ENCODE results near the gene SFTPA1. TPM values are rescaled to one million over a fixed set of nuclear protein-coding genes. Genes with fewer than 3 reads are reported as not detected.
"Not testable (repeated sequence)": the region's sequence is repeated elsewhere in the genome, so short reads cannot be mapped to it uniquely, and the experiment has no call there.

SFTPA1 gene
- total RNA-seq, 1 experiment from 2014 or later: not detected

DNA sequence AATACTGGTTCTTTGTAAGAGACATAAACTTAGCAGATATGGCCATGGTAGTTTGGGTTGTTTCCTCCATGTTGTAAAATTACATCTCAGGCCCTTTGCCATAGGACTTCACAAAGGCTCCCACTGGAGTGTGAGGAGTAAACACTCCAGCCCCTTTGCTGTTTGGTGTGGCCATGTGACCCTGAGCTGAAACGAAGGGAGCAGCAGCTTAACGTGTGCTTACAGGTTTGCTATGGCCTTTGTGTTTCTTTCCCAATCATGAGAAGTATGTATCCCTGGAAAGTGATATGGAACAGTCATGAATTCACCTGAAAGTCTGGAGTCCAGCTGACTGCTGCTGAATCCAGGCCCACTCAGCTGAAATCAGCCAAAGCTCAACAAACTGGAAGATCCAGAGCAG lies 23.8 kb upstream of the SFTPA1 start:
- no TSS peak for BruUV-seq (replicated peaks)
- Histone ChIP-seq H3K4me3 (ENCODE audit: low read depth, low read length, poor library complexity, severe bottlenecking) (no peak overlapping the region), H3K36me3 (ENCODE audit: insufficient read depth, low read length, poor library complexity, severe bottlenecking) (no peaks in the 10 kb centered on the region), H3K9me3 (ENCODE audit: low read depth, low read length, poor library complexity, severe bottlenecking) (no peaks in the 10 kb centered on the region), H3K27ac (ENCODE audit: low read depth, low read length, poor library complexity, severe bottlenecking) (no peak overlapping the region), H3K4me1 (ENCODE audit: insufficient read depth, low read length, poor library complexity, severe bottlenecking) (no peaks in the 10 kb centered on the region), H3K27me3 (replicated peaks; ENCODE audit: insufficient read depth, low read depth, low read length, poor library complexity) (peaks cover 19% of the 10 kb centered on the region)
- intact Hi-C loops (cut with micrococcal nuclease; ENCODE audit: unreplicated experiment): no loop called here
- DNase-seq (ENCODE audit: low spot score): no peak
- TF ChIP-seq EZH2 (IDR thresholded peaks at IDR 0.05; ENCODE audit: borderline replicate concordance, low read depth, low read length, poor library complexity, severe bottlenecking) (no peak), CTCF (conservative IDR thresholded peaks at IDR 0.05; ENCODE audit: low read depth, low read length) (no peak)
- CTCF ChIA-PET: no interaction called here
- POLR2A ChIA-PET (ENCODE audit: low non-redundant PET): no interaction called here

DNA sequence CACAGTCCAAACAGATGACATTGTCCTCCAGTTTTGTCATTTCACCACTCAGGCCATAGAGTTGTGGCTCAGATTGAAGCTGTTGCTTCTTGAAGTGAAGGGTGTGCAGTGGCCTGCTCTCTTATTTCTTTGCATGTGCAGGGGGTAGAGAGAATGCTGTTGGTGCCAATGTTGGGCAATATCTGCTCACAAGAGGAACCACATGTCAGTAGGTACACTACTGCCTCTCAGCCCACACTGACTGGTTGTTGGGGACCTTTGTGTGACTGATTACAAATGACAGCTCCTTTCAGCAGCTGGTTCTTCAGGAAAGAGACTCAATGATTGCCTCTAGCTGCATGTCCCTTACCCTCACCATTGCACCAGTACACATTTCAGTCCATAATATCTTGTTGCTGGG lies 21.9 kb upstream of the SFTPA1 start:
- ChIA-PET CTCF (no interaction called here), POLR2A (ENCODE audit: low non-redundant PET) (no interaction called here)
- Histone ChIP-seq H3K36me3 (ENCODE audit: insufficient read depth, low read length, poor library complexity, severe bottlenecking) (no peaks in the 10 kb centered on the region), H3K27ac (ENCODE audit: low read depth, low read length, poor library complexity, severe bottlenecking) (no peak overlapping the region), H3K27me3 (replicated peaks; ENCODE audit: insufficient read depth, low read depth, low read length, poor library complexity) (peaks cover 19% of the 10 kb centered on the region), H3K4me3 (ENCODE audit: low read depth, low read length, poor library complexity, severe bottlenecking) (no peak overlapping the region), H3K4me1 (ENCODE audit: insufficient read depth, low read length, poor library complexity, severe bottlenecking) (no peaks in the 10 kb centered on the region), H3K9me3 (ENCODE audit: low read depth, low read length, poor library complexity, severe bottlenecking) (no peaks in the 10 kb centered on the region)
- BruUV-seq (replicated peaks): no TSS peak
- TF ChIP-seq CTCF (conservative IDR thresholded peaks at IDR 0.05; ENCODE audit: low read depth, low read length): no peak
- TF ChIP-seq EZH2 (IDR thresholded peaks at IDR 0.05; ENCODE audit: borderline replicate concordance, low read depth, low read length, poor library complexity, severe bottlenecking): no peak
- intact Hi-C loops (cut with micrococcal nuclease; ENCODE audit: unreplicated experiment): no loop called here
- DNase-seq (ENCODE audit: low spot score): no peak

GRCh38 chr10:79593377-79593776 lies 17.4 kb upstream of the SFTPA1 start:
- TF ChIP-seq EZH2 (IDR thresholded peaks at IDR 0.05; ENCODE audit: borderline replicate concordance, low read depth, low read length, poor library complexity, severe bottlenecking) (no peak), CTCF (conservative IDR thresholded peaks at IDR 0.05; ENCODE audit: low read depth, low read length) (no peak)
- H3K9me3 ChIP-seq (ENCODE audit: low read depth, low read length, poor library complexity, severe bottlenecking): peaks cover 10% of the 10 kb centered on the region
- no peaks in the 10 kb centered on the region for H3K4me1 ChIP-seq (ENCODE audit: insufficient read depth, low read length, poor library complexity, severe bottlenecking)
- no TSS peak for BruUV-seq (replicated peaks)
- CTCF ChIA-PET: no interaction called here
- no peak overlapping the region for H3K27ac ChIP-seq (ENCODE audit: low read depth, low read length, poor library complexity, severe bottlenecking)
- intact Hi-C loops (cut with micrococcal nuclease; ENCODE audit: unreplicated experiment): no loop called here
- H3K27me3 ChIP-seq (replicated peaks; ENCODE audit: insufficient read depth, low read depth, low read length, poor library complexity): peaks cover 19% of the 10 kb centered on the region
- no peak for DNase-seq (ENCODE audit: low spot score)
- POLR2A ChIA-PET (ENCODE audit: low non-redundant PET): no interaction called here
- H3K4me3 ChIP-seq (ENCODE audit: low read depth, low read length, poor library complexity, severe bottlenecking): no peak overlapping the region
- no peaks in the 10 kb centered on the region for H3K36me3 ChIP-seq (ENCODE audit: insufficient read depth, low read length, poor library complexity, severe bottlenecking)

DNA sequence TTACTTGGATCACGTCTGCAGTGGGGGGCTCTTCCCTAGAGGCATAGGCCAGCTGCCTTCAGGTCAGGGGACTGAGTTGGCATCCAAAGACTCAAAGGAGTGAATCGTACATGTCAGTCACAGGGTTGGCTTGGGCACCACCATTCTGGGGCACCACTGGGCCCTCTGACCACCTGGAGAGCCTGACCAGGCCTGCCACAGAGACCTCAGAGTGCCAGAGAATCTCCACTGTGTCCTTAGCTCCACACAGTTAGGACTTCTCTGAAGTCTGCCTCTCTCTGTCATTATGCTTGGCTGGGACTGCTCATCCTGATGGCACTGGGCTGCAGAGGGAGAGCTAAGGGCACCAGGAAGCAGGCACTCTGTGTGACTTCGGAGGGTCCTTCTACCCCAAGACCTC lies 16.2 kb upstream of the SFTPA1 start:
- DNase-seq (ENCODE audit: low spot score); H3K4me3 ChIP-seq (ENCODE audit: low read depth, low read length, poor library complexity, severe bottlenecking); intact Hi-C loops (cut with micrococcal nuclease; ENCODE audit: unreplicated experiment); BruUV-seq (replicated peaks); H3K4me1 ChIP-seq (ENCODE audit: insufficient read depth, low read length, poor library complexity, severe bottlenecking); H3K27me3 ChIP-seq (replicated peaks; ENCODE audit: insufficient read depth, low read depth, low read length, poor library complexity); H3K27ac ChIP-seq (ENCODE audit: low read depth, low read length, poor library complexity, severe bottlenecking); CTCF ChIA-PET; H3K36me3 ChIP-seq (ENCODE audit: insufficient read depth, low read length, poor library complexity, severe bottlenecking); POLR2A ChIA-PET (ENCODE audit: low non-redundant PET): not testable (repeated sequence)
- peaks cover 10% of the 10 kb centered on the region for H3K9me3 ChIP-seq (ENCODE audit: low read depth, low read length, poor library complexity, severe bottlenecking)
